Measurements from ENCODE around the gene FLT1.

The FLT1 gene

GRCh38 chr13:28358708-28359107, 136.2 kb downstream of the FLT1 start:
- DNase-seq (ENCODE audit: low read depth), result no peak
- TF ChIP-seq CTCF (IDR thresholded peaks at IDR 0.05; ENCODE audit: insufficient read depth, low read depth, low read length, missing control alignments), result no peak
- H3K4me3 ChIP-seq (ENCODE audit: low read length), result no peak overlapping the region

- DNase-seq (ENCODE audit: low read depth), result peak; percentile 3
- no peak overlapping the region for H3K4me3 ChIP-seq (ENCODE audit: low read length)
- no peak for TF ChIP-seq CTCF (IDR thresholded peaks at IDR 0.05; ENCODE audit: insufficient read depth, low read depth, low read length, missing control alignments)
Observed at GRCh38 chr13:28357911-28358433, 137.0 kb downstream of the FLT1 start.

- no peak for TF ChIP-seq CTCF (IDR thresholded peaks at IDR 0.05; ENCODE audit: insufficient read depth, low read depth, low read length, missing control alignments)
- no peak overlapping the region for H3K4me3 ChIP-seq (ENCODE audit: low read length)
- no peak for DNase-seq (ENCODE audit: low read depth)
Observed at GRCh38 chr13:28357247-28357825, 137.6 kb downstream of the FLT1 start.

GRCh38 chr13:28356561-28357021, 138.3 kb downstream of the FLT1 start:
- H3K4me3 ChIP-seq (ENCODE audit: low read length), result no peak overlapping the region
- no peak for TF ChIP-seq CTCF (IDR thresholded peaks at IDR 0.05; ENCODE audit: insufficient read depth, low read depth, low read length, missing control alignments)
- no peak for DNase-seq (ENCODE audit: low read depth)

- no peak for TF ChIP-seq CTCF (IDR thresholded peaks at IDR 0.05; ENCODE audit: insufficient read depth, low read depth, low read length, missing control alignments)
- no peak for DNase-seq (ENCODE audit: low read depth)
- H3K4me3 ChIP-seq (ENCODE audit: low read length), result no peak overlapping the region
Observed at GRCh38 chr13:28355822-28356371, 139.0 kb downstream of the FLT1 start.

GRCh38 chr13:28355046-28355821, 139.7 kb downstream of the FLT1 start:
- no peak for TF ChIP-seq CTCF (IDR thresholded peaks at IDR 0.05; ENCODE audit: insufficient read depth, low read depth, low read length, missing control alignments)
- no peak overlapping the region for H3K4me3 ChIP-seq (ENCODE audit: low read length)
- DNase-seq (ENCODE audit: low read depth), result no peak

Data from epithelial cell of esophagus (primary cell).